Endometrium (tissue), 2 donors: Measurements from ENCODE around the gene UFSP1.

Experiments used
- FAIRE-seq: peaks from 2 replicates; lab custom pipeline; 2012; peaks lifted over from hg19 to GRCh38; lab: Jason Lieb, UNC
- donor health status: control.
- donor health status: control.

The UFSP1 gene

DNA sequence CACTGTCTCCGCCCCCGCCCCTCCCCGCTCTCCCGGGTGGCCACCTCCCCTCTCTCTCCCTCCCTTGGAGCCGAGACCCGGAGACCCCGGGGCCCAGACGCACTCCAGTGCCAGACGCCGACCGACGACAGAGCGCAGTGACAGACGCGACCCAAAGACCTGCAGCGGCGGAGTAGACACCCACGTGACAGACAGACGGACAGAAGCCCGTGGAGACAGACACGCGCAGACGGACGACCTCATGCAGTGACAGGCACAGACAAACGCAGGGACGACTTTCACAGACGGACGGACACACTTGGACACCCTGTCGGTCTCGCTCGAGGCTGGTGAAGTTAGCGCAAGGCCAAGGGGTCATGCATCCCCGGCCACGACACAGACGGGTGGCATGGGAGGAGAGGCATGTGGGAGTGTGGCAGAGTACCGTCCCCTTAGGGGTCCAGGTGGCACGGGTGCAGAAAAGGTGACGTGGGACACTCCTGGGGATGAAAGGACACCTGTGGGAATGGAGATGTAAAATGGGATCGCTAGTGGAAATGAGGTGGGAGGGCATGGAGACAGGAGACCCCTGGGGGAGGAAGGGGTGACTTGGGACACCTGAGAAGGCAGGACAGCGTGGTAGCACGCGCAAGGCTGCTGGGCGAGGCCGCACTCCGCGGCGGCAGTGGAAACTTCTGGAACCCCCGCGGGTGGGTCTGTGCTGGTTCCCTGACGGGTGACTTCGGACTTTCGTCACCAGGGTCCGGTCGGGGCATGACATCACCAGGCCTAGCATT, 6.6 kb upstream of the UFSP1 start:
- no peak for FAIRE-seq

DNA sequence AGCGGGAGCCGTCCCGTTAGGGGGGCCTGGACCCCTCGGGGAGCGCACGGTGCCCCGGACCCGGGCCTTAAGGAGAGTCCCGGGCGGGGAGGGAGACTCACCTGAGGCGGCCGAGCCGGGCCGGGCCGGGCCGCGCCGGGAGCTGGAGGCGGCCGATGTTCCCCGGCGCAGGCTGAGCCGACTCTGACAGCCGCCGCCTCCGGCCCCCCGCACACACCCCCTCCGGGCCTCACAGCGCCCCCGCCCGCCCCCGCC, 6.1 kb upstream of the UFSP1 start, which contains the start of gene ACHE:
ACHE (minus strand) TSS at position 188 of the 255 bp plus-strand sequence. CDS start 1,656 bp downstream, outside the sequence.
- FAIRE-seq, result no peak

GRCh38 chr7:100894860-100895700, 5.6 kb upstream of the UFSP1 start:
- no peak for FAIRE-seq

GRCh38 chr7:100893910-100894721, 4.6 kb upstream of the UFSP1 start:
- no peak for FAIRE-seq

- no peak for FAIRE-seq
These were observed 3.9 kb upstream of the UFSP1 start for GRCh38 chr7:100893318-100893895.

- FAIRE-seq, result no peak
These were observed 3.1 kb upstream of the UFSP1 start for GRCh38 chr7:100892364-100893317.

GRCh38 chr7:100891568-100892247, 2.2 kb upstream of the UFSP1 start:
- no peak for FAIRE-seq

GRCh38 chr7:100890653-100891567, 1.4 kb upstream of the UFSP1 start:
- no peak for FAIRE-seq

- FAIRE-seq, result no peak
These were observed 1.1 kb downstream of the UFSP1 start for GRCh38 chr7:100888291-100888987.

- no peak for FAIRE-seq
These were observed 1.8 kb downstream of the UFSP1 start for GRCh38 chr7:100887516-100888290.

DNA sequence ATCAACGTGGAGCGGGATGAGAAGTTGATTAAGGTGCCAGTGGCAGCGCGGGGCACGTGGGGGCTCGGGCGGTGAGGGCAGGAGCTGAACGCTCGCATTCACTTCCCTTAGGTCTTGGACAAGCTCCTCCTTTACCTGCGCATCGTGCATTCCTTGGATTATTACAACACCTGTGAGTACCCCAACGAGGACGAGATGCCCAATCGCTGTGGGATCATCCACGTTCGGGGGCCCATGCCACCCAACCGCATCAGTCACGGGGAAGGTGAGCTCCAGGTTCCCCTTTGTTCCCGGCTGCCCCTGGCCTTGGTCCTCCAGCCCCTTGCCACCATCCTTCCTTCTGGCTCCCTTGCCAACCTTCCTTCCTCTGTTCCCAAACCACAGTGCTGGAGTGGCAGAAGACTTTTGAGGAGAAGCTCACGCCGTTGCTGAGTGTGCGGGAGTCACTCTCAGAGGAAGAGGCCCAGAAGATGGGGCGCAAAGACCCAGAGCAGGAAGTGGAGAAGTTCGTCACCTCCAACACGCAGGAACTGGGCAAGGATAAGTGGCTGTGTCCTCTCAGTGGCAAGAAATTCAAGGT, 2.5 kb downstream of the UFSP1 start:
- no peak for FAIRE-seq

DNA sequence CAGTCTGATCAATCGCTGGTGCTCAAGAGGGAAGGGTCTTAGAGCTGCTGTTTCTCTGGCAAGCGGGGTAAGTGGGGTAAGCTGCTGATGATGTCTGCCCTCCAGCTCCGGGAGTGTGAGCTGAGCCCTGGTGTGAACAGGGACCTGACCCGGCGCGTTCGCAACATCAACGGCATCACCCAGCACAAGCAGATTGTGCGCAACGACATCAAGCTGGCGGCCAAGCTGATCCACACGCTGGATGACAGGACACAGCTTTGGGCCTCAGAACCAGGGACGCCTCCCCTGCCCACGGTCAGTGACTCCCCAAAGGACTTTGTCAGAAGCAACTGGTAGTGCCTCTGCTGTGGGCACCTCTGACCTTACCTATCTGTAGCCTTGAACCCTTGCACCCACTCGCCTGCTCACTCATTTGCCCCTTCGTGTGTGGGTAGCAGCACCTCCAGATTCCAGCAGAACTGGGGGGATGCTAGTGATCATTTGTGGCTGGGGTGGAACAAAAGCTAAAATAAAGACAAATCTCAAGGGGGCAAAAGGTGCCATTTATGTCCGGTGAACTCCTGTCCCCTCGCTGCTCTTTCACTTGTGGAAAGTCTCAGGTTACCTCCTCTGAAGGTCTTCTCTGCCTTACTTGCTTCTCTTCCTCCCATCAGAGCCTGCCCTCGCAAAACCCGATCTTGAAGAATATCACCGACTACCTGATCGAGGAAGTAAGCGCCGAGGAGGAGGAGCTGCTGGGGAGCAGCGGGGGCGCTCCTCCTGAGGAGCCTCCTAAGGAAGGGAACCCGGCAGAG, 3.2 kb downstream of the UFSP1 start:
- no peak for FAIRE-seq

DNA sequence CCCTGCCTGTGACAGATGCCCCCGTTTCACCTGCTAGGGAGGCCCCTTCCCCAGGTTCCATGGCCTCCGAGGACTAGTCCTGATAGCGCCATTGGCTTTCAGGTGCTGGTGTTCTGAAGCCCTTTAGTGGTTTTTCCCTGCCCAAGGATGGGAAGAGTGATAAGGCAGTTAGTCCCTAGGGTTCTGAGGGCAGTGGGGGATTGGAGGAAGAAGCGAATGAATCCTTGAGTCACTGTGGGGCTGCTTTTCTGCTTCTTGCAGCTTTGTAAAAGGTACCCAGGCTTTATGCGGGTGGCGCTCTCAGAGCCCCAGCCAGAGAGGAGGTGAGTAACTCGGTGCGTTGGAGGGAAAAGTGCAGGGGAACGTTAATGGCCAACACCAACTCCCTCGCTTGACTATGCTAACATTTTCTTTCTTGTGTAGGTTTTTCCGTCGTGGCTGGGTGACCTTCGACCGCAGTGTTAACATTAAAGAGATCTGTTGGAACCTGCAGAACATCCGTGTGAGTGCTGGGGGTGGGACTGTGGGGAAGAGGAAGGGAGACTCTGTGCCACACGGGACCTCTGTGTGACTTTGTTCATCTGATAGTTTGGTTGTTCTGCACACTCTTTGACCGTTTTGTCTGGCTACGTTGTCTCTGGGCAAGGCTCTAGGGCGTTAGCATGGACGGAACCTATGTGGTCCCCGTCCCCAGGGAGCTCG, 3.9 kb downstream of the UFSP1 start:
- FAIRE-seq, result no peak

DNA sequence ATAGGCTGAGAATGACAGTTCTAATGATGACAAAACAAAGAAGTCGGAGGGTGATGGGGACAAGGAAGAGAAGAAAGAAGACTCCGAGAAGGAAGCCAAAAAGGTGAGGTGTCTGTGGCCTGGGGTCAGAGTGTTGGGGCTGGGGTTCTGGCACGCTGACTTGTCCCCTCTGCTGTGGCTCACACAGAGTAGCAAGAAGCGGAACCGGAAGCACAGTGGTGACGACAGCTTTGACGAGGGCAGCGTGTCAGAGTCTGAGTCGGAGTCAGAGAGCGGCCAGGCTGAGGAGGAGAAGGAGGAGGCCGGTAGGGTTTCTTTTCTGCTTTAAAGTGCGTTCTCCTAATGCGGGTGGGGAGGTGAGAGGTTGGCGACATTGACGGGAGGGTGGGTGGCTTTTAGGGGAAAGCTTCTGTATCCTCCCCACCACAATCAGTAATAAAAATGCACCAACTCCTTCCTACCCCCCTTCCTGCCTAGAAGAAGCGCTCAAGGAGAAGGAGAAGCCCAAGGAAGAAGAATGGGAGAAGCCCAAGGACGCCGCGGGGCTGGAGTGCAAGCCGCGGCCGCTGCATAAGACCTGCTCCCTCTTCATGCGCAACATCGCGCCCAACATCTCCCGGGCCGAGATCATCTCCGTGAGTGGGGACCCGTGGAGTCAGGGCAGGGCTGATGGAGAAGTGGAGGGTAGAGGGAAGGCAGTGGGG, 4.6 kb downstream of the UFSP1 start:
- no peak for FAIRE-seq

DNA sequence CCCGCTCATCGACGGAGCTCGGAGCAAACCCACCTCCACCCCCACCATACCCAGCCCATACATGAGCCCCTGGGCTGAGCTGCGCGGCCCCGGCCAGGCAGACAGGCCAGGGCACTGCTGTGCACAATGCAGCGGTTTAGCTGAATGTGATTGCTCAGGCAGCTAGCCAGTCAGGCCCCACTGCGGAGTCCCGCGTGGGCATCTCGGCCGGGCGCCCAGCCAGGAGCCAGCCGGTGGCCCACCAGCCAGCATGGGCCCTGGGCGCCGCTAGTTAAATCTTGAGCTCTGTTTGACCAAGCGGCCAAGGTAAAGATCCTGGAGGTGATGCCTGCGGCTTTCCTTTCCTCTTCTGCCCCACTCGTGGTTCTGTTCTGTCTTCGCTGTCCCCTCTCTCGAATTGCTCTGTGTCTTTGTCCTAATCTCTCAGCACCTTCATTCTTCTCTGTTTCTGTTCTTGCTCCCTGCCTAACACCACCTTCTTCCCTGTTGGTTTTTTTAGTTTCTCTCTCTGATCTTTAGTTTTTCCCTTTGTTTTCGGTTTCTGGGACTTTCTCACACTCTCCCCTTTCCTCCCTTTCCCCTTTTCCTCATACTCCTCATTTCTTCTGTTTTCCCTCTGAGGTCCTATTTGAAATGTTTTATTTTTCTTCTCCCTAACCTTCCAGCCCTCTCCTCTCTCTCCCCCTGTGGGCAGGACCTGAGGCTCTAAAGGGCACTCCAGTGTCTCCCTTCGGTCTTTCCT, 6.6 kb downstream of the UFSP1 start:
- FAIRE-seq, result no peak
